ENCODE data around the gene GRWD1. TPM values are rescaled to one million over a fixed set of nuclear protein-coding genes. Genes with fewer than 3 reads are reported as not detected.

The GRWD1 gene
- total RNA-seq, 1 donor from 2014 or later: 25.0 TPM

DNA sequence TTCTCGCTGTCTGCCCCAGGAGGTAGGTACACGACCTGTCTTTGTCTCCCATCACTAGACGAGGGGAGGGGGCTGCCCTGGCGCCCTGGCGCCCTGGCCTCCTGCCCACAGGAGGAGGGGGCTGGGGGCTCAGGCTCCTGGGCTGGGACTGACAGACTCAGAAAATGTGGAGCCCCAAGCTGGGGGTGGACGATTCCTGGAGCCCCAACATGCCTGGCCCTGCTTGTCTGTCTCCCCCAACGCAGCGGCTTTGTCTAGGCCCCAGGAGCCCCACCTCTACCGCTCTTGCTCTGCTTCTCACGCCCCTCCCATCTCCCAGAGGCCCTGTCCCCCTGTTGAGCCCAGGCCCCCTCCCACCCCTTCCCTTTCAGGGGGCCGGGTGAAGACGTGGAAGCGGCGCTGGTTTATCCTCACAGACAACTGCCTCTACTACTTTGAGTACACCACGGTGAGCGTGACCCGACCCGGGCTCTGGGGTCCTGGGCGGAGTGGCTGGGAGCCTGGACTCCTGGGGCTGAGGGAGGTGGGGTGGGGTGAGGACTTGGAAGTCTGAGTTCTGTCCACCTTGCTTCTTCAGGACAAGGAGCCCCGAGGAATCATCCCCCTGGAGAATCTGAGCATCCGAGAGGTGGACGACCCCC lies 32.0 kb downstream of the GRWD1 start:
- Mint-ChIP-seq H3K9me3 (ENCODE audit: unreplicated experiment) (peaks cover 26% of the 10 kb centered on the region), H3K27me3 (ENCODE audit: unreplicated experiment) (peaks cover 21% of the 10 kb centered on the region), H3K36me3 (ENCODE audit: unreplicated experiment) (peaks cover 5% of the 10 kb centered on the region)

DNA sequence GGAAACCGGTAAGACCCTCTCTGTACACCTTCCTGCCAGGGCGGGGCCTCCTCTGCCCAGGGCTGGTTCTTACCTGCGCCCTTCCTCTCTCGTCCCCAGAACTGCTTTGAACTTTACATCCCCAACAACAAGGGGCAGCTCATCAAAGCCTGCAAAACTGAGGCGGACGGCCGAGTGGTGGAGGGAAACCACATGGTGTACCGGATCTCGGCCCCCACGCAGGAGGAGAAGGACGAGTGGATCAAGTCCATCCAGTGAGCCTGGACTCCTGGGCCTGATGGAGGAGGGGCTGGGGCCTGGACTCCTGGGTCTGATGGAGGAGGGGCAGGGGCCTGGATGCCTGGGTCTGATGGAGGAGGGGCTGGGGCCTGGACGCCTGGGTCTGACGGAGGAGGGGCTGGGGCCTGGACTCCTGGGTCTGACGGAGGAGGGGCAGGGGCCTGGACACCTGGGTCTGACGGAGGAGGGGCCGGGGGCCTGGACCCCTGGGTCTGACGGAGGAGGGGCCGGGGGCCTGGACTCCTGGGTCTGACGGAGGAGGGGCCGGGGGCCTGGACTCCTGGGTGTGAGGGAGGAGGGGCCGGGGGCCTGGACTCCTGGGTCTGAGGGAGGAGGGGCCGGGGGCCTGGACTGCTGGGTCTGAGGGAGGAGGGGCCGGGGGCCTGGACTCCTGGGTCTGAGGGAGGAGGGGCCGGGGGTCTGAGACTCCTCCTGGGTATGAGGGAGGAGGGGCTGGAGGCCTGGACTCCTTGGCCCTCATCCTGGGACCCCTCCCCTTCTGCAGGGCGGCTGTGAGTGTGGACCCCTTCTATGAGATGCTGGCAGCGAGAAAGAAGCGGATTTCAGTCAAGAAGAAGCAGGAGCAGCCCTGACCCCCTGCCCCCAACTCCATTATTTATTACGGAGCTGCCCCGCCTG lies 32.8 kb downstream of the GRWD1 start:
- peaks cover 28% of the 10 kb centered on the region for H3K9me3 Mint-ChIP-seq (ENCODE audit: unreplicated experiment)
- H3K4me3 Mint-ChIP-seq (ENCODE audit: unreplicated experiment): no peak overlapping the region
- peaks cover 22% of the 10 kb centered on the region for H3K4me1 Mint-ChIP-seq (ENCODE audit: low read depth, unreplicated experiment)
- DNase-seq: peak; percentile 17
- H3K27ac Mint-ChIP-seq (ENCODE audit: unreplicated experiment): no peak overlapping the region
- H3K27me3 Mint-ChIP-seq (ENCODE audit: unreplicated experiment): peaks cover 22% of the 10 kb centered on the region
- peaks cover 5% of the 10 kb centered on the region for H3K36me3 Mint-ChIP-seq (ENCODE audit: unreplicated experiment)
- TF ChIP-seq, protein P1, sequence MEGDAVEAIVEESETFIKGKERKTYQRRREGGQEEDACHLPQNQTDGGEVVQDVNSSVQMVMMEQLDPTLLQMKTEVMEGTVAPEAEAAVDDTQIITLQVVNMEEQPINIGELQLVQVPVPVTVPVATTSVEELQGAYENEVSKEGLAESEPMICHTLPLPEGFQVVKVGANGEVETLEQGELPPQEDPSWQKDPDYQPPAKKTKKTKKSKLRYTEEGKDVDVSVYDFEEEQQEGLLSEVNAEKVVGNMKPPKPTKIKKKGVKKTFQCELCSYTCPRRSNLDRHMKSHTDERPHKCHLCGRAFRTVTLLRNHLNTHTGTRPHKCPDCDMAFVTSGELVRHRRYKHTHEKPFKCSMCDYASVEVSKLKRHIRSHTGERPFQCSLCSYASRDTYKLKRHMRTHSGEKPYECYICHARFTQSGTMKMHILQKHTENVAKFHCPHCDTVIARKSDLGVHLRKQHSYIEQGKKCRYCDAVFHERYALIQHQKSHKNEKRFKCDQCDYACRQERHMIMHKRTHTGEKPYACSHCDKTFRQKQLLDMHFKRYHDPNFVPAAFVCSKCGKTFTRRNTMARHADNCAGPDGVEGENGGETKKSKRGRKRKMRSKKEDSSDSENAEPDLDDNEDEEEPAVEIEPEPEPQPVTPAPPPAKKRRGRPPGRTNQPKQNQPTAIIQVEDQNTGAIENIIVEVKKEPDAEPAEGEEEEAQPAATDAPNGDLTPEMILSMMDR (IDR thresholded peaks at IDR 0.05; ENCODE audit: partially characterized antibody, unreplicated experiment): no peak

More for the DNA sequence above, 32.0 kb downstream of the GRWD1 start:
- H3K27ac Mint-ChIP-seq (ENCODE audit: unreplicated experiment): no peak overlapping the region
- peaks cover 19% of the 10 kb centered on the region for H3K4me1 Mint-ChIP-seq (ENCODE audit: low read depth, unreplicated experiment)
- peak; percentile 13 for DNase-seq
- TF ChIP-seq, protein P1 (IDR thresholded peaks at IDR 0.05; ENCODE audit: partially characterized antibody, unreplicated experiment): no peak
- no peak overlapping the region for H3K4me3 Mint-ChIP-seq (ENCODE audit: unreplicated experiment)

DNA sequence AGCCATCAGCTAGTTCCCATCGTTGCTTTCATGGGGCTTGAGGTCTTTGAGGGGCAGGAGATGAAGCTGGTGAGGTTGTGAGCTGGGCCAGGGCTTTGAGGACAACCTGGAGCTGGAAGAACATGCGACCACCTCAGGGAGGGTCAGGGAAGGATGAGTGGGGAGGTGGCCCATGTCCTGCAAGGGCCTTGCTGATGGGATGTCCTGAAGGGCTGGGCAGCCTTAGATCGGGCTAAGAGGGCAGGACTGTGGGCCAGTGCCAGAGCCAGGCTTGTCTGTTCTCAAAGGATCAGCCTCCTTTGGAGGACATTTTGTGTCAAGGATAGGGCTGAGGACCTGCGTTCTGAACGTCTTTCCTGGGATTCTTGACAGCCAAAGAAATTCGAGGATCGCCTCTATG lies 33.9 kb downstream of the GRWD1 start:
- Mint-ChIP-seq H3K9me3 (ENCODE audit: unreplicated experiment) (peaks cover 34% of the 10 kb centered on the region), H3K27me3 (ENCODE audit: unreplicated experiment) (peaks cover 29% of the 10 kb centered on the region), H3K4me3 (ENCODE audit: unreplicated experiment) (peak overlapping the region; percentile 78), H3K36me3 (ENCODE audit: unreplicated experiment) (peaks cover 11% of the 10 kb centered on the region), H3K4me1 (ENCODE audit: low read depth, unreplicated experiment) (peaks cover 29% of the 10 kb centered on the region), H3K27ac (ENCODE audit: unreplicated experiment) (peak overlapping the region; percentile 42)
- no peak for DNase-seq
- TF ChIP-seq, protein P1 (IDR thresholded peaks at IDR 0.05; ENCODE audit: partially characterized antibody, unreplicated experiment): no peak

DNA sequence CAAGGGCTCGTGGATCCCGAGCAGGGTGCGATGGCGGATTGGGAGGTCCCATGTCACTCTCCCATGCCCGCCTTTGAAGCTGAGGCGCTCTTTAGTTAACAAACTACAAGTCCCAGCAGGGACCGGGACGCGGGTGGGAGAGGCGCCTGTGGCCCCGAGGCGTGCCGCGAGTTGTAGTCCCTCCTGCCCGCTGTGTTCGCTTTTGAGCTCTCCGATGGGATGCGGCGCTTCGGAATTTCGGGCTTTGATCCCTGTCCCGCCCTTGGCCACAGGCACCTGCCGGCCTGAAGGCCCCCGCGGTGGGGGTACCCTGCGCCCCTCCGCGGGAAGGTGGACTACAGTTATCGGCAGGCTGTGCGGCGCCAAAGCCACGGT lies 34.4 kb downstream of the GRWD1 start:
- Mint-ChIP-seq H3K36me3 (ENCODE audit: unreplicated experiment) (peaks cover 11% of the 10 kb centered on the region), H3K9me3 (ENCODE audit: unreplicated experiment) (peaks cover 35% of the 10 kb centered on the region), H3K4me1 (ENCODE audit: low read depth, unreplicated experiment) (peaks cover 29% of the 10 kb centered on the region), H3K27ac (ENCODE audit: unreplicated experiment) (no peak overlapping the region), H3K27me3 (ENCODE audit: unreplicated experiment) (peaks cover 29% of the 10 kb centered on the region), H3K4me3 (ENCODE audit: unreplicated experiment) (peak overlapping the region; percentile 78)
- TF ChIP-seq, protein P1 (IDR thresholded peaks at IDR 0.05; ENCODE audit: partially characterized antibody, unreplicated experiment): no peak
- DNase-seq: no peak

Measured in glutamatergic neuron (in vitro differentiated cells).